ENCODE measurements around the gene PCDH20. TPM values are rescaled to one million over a fixed set of nuclear protein-coding genes. Genes with fewer than 3 reads are reported as not detected.

The PCDH20 gene
- total and polyA plus RNA-seq, 10 of the 15 experiments (the other 5 are each of a cell fraction or from before 2014, with no cell fraction given): 0.03 TPM; not detected in 9

DNA sequence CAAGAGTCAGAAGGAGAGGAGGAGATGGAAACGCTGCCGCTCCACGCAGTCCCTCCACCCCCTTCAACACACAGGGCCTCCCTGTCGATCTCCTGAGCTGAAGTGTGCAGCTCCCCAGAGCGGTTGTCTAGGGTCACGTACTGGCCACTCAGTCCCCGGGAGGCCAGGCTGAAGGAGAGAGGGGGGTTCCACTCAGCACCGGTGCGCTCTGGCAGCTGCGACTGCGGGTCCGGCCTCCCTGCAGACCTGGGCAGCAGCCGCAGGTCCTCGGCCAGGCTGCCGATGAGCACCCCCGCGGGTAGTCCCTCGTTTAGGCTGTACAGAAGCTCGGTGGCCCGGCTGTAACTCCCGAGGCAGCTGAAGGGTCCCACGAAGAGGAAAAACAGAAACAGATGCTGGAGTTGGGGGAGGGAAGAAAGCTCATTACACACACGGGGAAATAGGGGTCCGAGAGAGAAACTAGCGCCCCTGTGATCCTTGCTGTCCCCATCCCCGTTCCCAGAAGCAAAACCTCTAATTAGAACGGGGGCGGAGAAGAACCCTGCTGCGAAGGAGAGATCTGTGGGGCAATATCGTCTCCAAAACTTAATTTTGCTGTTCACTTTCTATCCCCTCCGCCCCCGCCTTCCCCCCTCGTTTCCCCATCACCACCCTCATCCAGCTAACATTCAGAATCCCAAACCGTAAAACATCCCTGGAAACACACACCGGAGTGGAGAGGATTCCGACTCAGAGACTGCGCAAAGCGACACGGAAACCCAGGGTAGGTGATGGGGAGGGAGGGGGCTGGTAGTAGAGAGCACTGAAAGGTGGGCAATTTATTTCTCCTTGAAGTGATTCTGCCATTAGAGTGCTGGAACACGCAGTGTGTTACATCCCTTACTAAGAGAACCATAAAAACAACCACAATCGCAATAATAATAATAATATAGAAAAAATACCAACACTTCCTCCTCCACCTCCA, 1.8 kb downstream of the PCDH20 start:
- ChIA-PET POLR2A (no interaction called here), RAD21 (ENCODE audit: unreplicated experiment) (interaction anchor here (0.6 kb wide), 1 partner anchor 1398 kb away, joined by 3 read pairs; no protein-coding TSS in a partner anchor), SMC1A (ENCODE audit: uncharacterized antibody, unreplicated experiment) (no interaction called here), CTCF (no interaction called here)
- WGBS (ENCODE audit: insufficient coverage, insufficient replicate concordance, low lambda C conversion rate, missing lambda C conversion rate): 31% methylated on average over 40 of the region's 41 CpGs
- Histone ChIP-seq H3K9me3 (replicated peaks; ENCODE audit: control insufficient read depth, insufficient read depth, low read length) (no peaks in the 10 kb centered on the region), H3K4me2 (ENCODE audit: control insufficient read depth, insufficient read depth) (no peak overlapping the region), H3K27ac (ENCODE audit: control insufficient read depth, insufficient read depth) (no peak overlapping the region), H3K4me1 (ENCODE audit: control insufficient read depth, insufficient read depth, low read length) (no peaks in the 10 kb centered on the region), H4K20me1 (ENCODE audit: control insufficient read depth, insufficient read depth) (no peaks in the 10 kb centered on the region), H3K9ac (ENCODE audit: control insufficient read depth, insufficient read depth, low read length) (no peak overlapping the region), H3K36me3 (ENCODE audit: control insufficient read depth in 2 of 2, insufficient read depth in 2 of 2, low read length in 1 of 2) (no peaks in the 10 kb centered on the region), H3K79me2 (ENCODE audit: control insufficient read depth, insufficient read depth, low read length) (no peaks in the 10 kb centered on the region), H2AFZ (ENCODE audit: control insufficient read depth, low read depth, low read length) (no peak overlapping the region), H3K4me3 (no peak overlapping the region), H3K27me3 (replicated peaks in 1 of 2; ENCODE audit: control insufficient read depth in 2 of 2, insufficient read depth in 2 of 2, low read length in 1 of 2) (peaks cover 0 to 4% of the 10 kb centered on the region in 2 experiments; a peak in 2 of 4 replicates)
- no peak for ATAC-seq
- BruUV-seq (replicated peaks): no TSS peak
- in situ Hi-C loops (cut with MboI): loop anchor here (10.0 to 25.0 kb wide), 2 partner anchors 789 to 952 kb away; no protein-coding TSS in a partner anchor
- intact Hi-C loops (cut with micrococcal nuclease; ENCODE audit: unreplicated experiment): loop anchor here (10.0 kb wide), 1 partner anchor 939 kb away; no protein-coding TSS in a partner anchor
- no peak for DNase-seq (ENCODE audit: low read depth, low spot score)
- TF ChIP-seq NR2C2 (IDR thresholded peaks at IDR 0.05; ENCODE audit: borderline replicate concordance, control insufficient read depth, insufficient read length, low read depth) (no peak), HDGF (IDR thresholded peaks at IDR 0.05) (no peak), IRF4 (IDR thresholded peaks at IDR 0.05; ENCODE audit: low read depth, low read length) (no peak), ZBTB33 (IDR thresholded peaks at IDR 0.05) (no peak)
- FAIRE-seq: no peak
